HG02885 (cell line): Measurements from ENCODE around the gene TMEFF2.
"Not testable (repeated sequence)": the region's sequence is repeated elsewhere in the genome, so short reads cannot be mapped to it uniquely, and the experiment has no call there.

Experiments
- ATAC-seq: cut with Tn5 transposase; IDR thresholded peaks from one replicate; pipeline ENCODE4 v1.9.1; 2021; ENCODE audit warnings: mild to moderate bottlenecking; ENCODE audit not compliant: unreplicated experiment, poor library complexity

Gene TMEFF2

GRCh38 chr2:192137451-192137850 is 57.3 kb downstream of the TMEFF2 start:
- ATAC-seq = no peak

GRCh38 chr2:192132604-192133003 is 62.1 kb downstream of the TMEFF2 start:
- ATAC-seq = not testable (repeated sequence)

- not testable (repeated sequence) for ATAC-seq
These were observed 64.4 kb downstream of the TMEFF2 start for GRCh38 chr2:192130312-192130711.

GRCh38 chr2:192128655-192129054 is 66.1 kb downstream of the TMEFF2 start:
- no peak for ATAC-seq

- no peak for ATAC-seq
These were observed 67.3 kb downstream of the TMEFF2 start for GRCh38 chr2:192127434-192127833.

- no peak for ATAC-seq
These were observed 67.8 kb downstream of the TMEFF2 start for GRCh38 chr2:192126912-192127311.

GRCh38 chr2:192126426-192126825 is 68.3 kb downstream of the TMEFF2 start:
- ATAC-seq = no peak

GRCh38 chr2:192124571-192124970 is 70.2 kb downstream of the TMEFF2 start:
- no peak for ATAC-seq

- ATAC-seq = no peak
These were observed 70.9 kb downstream of the TMEFF2 start for GRCh38 chr2:192123847-192124246.

GRCh38 chr2:192122946-192123345 is 71.8 kb downstream of the TMEFF2 start:
- ATAC-seq = no peak

GRCh38 chr2:192122141-192122540 is 72.6 kb downstream of the TMEFF2 start:
- ATAC-seq = no peak

GRCh38 chr2:192119536-192119935 is 75.2 kb downstream of the TMEFF2 start:
- ATAC-seq = no peak

GRCh38 chr2:192117705-192118104 is 77.0 kb downstream of the TMEFF2 start:
- ATAC-seq = no peak

- ATAC-seq = not testable (repeated sequence)
These were observed 83.2 kb downstream of the TMEFF2 start for GRCh38 chr2:192111536-192111935.

GRCh38 chr2:192099742-192100141 is 95.0 kb downstream of the TMEFF2 start:
- no peak for ATAC-seq

GRCh38 chr2:192098814-192099491 is 95.8 kb downstream of the TMEFF2 start:
- ATAC-seq = no peak

GRCh38 chr2:192091476-192091875 is 103.3 kb downstream of the TMEFF2 start:
- ATAC-seq = no peak

- no peak for ATAC-seq
These were observed 103.8 kb downstream of the TMEFF2 start for GRCh38 chr2:192090911-192091310.

GRCh38 chr2:192087398-192087958 is 107.3 kb downstream of the TMEFF2 start:
- no peak for ATAC-seq

- ATAC-seq = no peak
These were observed 112.6 kb downstream of the TMEFF2 start for GRCh38 chr2:192082121-192082520.

GRCh38 chr2:192080096-192080495 is 114.6 kb downstream of the TMEFF2 start:
- ATAC-seq = not testable (repeated sequence)

GRCh38 chr2:192073878-192074277 is 120.9 kb downstream of the TMEFF2 start:
- ATAC-seq = no peak
